HG02623 (cell line): ENCODE results near the gene SUN5.
"Not testable (repeated sequence)": the region's sequence is repeated elsewhere in the genome, so short reads cannot be mapped to it uniquely, and the experiment has no call there.

Experiments
- ATAC-seq: cut with Tn5 transposase; IDR thresholded peaks from one replicate; pipeline ENCODE4 v1.9.1; 2021; ENCODE audit warnings: moderate library complexity; ENCODE audit not compliant: unreplicated experiment

Gene SUN5

DNA sequence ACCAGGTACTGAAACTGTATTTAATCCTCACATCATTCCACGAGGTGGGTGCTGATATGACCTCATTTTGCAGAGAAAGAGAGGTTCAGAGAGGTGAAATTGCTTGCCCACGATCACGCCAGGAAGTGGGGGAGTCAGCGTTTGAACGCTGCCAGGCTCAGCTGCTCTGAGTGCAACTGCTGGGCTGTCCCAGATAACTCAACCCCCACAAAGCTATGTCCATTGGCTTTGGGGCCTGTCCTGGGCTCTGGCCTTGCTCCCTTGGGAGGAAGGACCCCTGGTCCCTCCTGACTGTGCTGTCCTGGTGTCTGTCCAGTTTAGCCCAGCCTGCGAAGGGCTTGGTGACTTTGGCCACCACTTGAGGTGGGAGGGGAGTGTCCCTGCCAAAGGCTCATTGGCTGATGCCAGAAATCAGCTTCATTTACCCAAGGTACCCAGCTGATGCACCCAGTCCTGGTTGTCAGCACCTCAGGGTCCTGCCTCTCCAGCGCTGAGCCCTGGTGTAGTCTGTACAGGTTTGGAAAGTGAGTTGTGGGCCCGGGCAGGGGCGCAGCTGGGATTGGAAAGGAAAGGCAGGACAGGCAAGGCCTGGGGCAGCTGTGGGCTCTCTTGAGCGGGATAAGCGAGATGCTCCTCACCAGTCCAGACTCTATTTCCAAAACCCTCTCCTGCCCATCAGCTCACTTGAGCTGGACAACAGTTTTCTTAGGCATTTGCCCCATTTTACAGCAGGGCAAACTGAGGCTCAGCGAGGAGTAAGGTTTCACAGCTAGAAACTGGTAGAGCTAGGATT is 38.5 kb downstream of the SUN5 start:
- ATAC-seq, result no peak

DNA sequence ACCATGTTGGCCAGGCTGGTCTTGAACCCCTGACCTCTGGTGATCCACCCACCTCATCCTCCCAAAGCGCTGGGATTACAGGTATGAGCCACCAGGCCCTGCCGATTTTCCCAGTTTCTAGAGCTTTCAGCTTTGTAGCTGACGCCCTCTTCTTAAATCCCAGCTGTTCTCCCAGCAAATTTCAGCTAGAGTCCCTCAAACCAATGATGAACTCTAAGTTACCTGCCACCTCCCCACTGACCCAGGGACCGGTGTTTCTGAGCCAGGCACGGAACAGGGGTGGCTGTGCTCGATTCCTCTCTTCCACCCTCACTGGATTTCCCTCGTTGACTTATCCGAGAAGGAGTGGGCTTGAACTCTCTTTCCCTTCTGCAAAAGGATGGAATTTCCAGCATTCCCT is 39.1 kb downstream of the SUN5 start:
- ATAC-seq, result no peak

DNA sequence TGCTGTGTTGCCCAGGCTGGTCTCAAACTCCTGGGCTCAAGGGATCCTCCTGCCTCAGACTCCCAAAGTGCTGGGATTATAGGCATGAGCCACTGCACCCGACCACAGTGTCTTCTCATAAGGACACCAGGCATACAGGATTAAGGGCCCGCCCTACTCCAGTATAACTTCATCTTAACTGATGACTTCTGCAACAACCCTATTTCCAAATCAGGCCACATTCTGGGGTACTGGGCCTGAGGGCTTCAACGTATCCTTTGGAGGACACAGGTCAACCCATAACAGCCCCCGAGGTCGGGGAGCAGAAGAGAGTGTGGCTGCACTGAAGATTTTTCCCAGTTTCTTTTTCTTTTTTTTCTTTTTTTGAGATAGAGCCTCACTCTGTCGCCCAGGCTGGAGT is 39.7 kb downstream of the SUN5 start:
- ATAC-seq, result no peak

DNA sequence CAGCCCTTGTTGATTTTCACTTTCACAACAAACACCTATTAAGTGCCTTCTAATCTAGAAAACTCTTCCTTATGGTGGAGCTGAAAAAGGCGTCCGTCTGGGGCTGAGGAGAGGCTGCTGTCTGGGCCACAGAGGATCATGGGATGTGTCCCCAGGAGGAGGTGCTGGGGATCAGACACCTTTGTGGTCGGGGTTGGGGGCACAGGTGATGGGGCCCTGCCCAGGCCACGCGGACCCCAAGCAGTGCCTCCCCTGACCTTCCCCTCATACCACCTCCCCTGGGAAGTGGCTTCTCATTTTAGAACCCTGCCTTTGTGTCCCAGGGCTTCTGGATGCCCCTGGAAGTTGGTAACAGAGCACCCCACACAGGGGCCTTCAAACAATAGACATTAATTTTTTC is 41.1 kb downstream of the SUN5 start:
- no peak for ATAC-seq

DNA sequence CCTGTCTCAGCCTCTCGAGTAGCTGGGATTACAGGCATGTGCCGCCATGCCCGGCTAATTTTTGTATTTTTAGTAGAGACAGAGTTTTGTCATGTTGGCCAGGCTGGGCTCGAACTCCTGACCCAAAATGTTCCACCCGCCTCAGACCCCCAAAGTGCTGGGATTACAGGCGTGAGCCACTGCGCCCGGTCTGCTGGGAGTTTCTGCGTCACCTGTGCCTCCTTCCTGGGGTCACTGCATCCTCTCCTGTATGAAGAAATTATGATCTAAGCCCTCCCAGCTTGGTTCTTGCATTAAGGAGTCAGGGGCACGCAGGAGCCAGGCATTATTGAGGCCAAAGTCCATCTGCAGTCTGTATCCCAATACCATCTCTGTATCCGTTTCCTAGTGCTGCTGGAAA is 41.6 kb downstream of the SUN5 start:
- not testable (repeated sequence) for ATAC-seq

DNA sequence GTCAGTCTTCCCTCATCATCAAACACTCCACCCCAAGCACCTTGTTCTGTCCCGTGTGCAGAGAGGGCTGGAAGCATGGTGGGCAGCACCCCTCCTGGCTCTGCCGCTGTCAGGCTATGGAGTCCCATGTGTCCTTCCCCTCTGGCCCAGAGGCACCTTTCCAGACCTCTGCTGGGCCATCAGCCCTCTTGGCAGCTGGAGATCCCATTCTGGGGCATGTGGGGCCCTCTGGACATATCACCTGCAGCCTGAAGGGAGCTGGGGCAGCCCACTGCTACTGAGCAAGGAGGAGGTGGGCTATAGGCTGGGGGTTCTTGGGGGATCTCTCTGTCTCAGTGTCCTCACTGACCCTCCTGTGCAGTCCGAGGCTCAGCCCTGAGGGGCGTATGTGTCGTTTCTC is 42.2 kb downstream of the SUN5 start:
- ATAC-seq, result no peak

DNA sequence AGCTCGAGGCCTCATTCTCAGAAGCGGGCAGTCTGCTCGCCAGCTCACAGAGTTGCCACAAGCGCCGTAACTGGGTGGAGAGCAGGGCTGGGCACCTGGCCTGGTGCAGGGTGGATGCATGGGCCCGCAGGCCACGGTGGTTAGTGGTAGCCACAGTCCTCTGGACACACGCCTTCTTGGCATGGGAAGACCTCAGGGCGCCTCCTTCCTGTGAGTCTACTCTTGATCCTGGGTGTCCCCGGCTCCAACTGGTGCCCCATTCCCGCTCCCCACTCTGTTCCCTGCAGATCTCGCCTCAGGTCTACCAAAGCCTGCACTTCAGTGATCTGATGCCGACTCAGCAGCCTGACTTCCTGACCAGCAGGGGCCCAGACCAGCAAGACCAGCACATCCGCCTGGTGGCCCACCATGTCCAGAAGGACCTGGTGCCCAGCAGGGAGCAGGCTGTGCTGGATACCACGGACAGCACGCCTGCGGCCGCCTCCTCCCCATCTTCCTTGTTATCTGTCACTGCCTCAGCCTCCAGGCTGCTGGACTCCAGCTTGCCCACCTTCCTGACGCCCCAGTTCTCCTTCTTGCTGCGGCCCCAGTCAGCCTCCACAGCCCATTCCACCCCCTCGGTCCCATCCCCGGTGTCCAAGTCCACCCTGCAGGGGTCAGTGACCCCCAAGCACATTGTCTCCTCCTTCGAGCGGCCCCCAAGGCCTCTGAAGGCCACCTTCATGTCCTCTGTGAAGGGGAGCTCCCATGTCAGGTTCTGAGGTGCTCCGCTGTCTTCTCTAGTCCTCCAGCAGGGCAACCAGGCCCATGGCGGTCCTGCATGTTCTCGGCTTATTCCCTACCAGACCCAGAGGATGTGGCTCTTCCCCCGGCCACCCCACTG is 43.1 kb downstream of the SUN5 start:
- no peak for ATAC-seq

DNA sequence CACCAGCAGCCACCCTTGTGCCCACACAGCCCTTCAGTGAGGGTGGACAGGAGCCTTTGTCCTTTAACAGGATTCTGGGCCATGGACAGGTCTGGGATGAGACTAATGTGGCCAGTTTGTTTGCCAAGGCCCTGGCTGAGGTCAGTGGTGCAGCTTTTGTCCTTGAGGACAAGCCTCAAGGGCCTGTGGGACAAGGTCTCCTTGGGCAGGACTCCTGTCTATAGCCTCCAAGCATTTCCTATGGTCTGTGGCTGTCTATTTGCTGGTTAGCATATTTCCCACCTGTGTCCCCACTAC is 44.1 kb downstream of the SUN5 start:
- no peak for ATAC-seq

DNA sequence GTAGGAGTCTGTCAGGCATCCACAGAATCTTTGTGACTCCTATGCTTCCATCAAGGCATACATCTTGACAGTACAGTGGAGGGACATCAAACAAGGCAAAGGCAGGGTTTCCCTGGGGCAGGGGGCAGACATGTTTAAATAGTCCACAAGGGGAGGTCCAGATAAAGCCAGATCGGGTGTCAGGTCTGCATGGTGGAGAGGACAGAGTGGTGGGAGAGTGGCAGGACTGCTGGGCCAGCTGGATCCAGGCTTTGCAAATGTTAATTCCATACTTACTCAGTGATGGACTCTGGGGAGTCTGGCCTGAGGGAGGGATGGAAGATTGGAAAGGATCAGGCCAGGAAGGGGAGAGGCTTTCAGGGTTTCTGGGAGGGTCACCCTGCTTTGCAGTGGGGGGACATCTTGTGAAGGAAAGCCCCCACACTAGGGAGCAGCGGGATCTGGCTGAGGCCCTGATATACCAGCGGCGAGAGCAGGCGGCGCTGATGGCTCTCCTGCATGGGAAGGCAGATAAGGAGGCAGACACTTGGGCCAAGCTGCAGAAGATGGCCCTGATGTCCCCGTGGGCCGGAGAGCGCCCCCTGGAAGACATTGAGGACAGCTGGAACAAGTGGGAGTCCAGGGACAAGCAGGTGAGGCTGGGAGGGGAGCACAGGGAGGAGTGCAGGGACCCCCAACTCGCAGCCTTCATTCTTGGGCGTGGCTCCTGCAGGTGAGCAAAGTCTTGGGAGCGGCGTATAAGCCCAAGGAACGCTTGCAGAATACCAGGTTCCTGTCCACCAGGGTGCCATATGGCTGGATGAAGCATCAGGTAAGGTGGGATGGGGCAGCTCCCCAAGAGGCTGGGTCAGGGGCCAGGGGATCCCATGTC is 44.6 kb downstream of the SUN5 start:
- ATAC-seq, result no peak

DNA sequence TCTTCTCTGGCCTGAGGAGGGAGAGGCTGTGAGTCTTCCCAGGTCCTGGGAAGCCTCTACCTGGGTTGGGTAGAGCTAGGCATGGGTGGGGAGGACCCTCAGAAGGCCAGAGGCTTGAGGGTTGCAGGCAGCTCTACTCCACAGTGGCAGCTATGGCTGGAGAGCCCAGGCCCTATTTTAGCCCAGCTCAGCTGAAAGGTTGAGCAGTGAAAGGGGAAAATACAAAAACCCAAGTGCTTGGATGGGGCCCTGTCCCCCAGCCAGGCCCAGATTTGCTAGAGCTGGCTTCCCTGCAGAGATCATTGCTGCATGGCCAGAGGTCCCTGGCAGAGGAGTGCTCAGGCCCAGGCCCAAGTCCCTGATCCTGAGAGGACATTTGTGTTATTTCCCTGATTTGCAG is 45.7 kb downstream of the SUN5 start:
- no peak for ATAC-seq

DNA sequence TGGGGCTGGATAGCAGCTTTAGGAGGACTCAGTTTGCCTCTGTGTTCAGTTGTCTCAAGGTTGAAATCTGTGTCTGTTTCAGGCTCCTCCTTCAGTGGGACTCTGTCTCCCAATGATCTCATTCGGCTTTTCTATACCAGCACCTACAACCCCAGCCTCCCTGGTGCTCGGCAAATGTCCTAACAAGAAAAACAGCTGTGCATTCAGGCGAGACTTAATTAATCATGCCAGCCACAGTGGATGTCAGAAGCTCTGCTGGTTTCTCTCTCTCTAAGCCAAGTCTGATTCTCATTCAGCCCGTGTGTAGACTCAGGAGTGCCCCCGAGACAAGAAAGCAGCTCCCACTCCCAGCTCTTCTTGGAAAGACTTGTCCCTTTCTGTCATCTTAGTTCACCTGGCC is 46.8 kb downstream of the SUN5 start:
- ATAC-seq, result no peak

DNA sequence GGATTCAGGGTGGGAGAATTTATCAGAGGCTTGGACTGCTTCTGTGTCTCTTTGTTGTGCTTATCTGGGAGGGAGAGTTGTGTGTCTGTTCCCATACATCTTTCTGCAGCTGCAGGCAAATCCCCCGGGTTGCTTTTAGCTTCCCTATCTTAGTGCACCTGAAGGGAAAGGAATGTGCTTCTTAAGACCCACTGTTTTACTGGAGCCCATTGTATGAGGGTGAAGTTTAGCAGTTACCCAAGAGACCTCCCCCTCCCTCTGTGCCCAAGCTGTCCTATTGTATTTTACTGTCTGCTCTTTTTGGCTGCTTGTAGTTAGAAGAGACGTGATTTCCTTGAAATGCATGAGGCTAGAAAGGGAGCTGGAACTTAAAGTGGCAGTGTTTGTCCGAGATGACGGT is 53.7 kb downstream of the SUN5 start:
- ATAC-seq, result not testable (repeated sequence)

DNA sequence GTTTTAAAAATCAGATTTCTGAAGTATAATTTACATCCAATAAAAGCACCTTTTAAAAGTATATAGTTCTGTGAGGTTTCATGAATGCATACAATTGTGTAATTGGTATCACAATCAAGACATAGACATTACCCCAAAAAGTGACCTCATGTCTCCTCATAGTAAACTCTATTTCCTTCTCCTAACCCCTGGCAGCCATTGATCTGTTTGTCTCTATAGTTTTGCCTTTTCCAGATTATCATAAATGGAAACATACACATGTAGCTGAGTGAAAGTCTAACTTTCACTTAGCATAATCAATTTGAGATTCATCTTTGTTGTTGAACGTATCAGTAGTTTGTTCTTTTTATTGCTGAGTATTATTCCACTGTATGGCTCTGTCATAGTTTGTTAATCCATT is 57.6 kb downstream of the SUN5 start:
- no peak for ATAC-seq

DNA sequence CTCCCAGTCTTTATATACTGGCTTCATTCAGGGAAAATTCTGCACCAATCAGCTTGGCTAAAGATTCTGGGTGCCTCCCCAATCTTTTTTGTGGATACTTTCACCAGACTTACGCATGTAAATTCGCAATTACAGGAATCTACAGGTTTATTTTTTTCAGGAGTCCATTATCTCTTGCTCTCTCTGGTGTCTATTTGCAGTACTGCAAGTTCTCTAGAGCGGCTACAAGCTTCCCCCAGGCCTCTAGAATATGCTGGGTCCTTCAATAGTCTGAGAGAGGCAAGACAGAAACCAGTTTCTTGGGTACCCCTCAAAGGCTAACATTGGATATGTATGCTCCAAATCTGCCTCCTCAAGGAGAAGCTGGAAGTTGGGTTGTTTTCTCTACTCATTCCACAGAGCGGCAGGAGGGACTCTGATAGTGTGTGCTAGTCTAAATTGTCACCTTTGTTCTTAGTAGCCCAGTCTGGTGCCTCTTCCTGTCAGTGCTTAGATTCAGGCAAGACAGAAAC is 58.5 kb downstream of the SUN5 start:
- ATAC-seq, result no peak

DNA sequence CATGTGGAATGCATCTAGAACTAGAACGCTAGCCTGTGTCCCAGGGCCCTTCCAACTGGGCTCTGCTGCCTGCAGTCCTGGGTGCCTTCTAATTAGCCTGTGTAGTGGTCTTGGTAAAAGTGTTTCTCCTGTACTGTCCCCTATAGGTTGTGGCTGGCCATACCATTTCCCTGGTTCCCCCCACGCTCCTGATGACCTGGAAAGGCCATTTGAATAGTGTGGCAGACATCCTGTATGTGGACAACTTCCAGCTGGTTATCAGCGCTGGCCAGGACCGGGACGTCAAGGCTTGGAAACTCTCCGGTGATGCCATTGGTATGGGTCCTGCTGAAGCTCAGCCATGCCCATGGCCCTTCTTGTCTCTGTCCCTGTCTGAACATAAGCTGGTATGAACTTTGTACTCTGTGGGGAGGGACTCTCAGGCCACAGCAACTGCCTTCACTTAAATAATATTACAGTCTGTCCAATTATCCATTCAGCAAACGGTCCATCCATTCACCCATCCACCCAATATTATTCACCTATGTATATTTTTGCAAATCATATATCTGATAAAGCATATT is 60.7 kb downstream of the SUN5 start:
- no peak for ATAC-seq

DNA sequence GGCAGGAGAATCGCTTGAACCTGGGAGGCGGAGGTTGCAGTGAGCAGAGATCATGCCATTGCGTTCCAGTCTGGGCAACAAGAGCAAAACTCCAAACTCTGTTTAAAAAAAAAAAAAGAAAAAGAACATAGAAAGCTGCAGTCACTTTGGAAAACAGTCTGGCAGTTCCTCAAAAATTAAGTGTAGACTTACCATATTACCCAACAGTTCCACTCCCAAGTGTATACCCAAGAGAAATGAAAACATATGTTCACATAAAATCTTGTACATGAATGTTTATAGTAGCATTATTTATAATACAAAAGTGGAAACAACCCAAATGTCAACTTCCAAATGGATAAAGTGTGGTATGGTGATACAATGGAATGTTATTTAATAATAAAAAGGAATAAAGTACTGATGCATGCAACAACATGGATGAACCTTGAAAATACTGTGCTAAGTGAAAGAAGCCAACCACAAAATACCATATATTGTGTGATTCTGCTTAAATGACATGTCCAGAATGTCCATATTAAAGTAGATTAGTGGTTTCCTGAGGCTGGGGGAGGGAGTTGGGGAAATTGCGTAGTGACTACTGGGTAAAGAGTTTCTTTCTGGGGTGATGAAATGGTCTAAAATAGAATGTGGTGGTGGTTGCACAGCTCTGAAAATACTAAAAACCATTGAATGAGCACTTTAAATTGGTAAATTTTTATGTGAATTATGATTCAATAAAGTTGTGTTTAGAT is 62.9 kb downstream of the SUN5 start:
- ATAC-seq, result no peak

DNA sequence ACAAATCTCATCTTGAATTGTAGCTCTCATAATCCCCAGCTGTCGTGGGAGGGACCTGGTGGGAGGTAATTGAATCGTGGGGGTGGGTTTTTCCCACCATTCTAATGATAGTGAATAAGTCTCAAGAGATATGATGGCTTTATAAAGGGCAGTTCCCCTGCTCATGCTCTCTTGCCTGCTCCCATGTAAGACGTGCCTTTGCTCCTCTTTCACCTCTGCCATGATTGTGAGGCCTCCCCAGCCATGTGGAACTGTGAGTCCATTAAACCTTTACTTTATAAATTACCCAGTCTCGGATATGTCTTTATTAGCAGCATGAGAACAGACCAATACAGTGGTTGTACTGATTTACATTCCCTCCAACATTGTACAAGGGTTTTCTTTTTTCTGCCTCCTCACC is 69.7 kb downstream of the SUN5 start:
- no peak for ATAC-seq
